GM13977 (cell line): ENCODE results near the gene MOV10.

ENCODE experiments used
- DNase-seq: peaks from one replicate; pipeline ENCODE4 v3.0.0; 2012; ENCODE audit warnings: low spot score
- CTCF ChIP-seq: IDR thresholded peaks from 2 replicates; pipeline ENCODE4 v1.5.1; 2012; ENCODE audit warnings: mild to moderate bottlenecking, control low read depth; ENCODE audit not compliant: insufficient read depth; ENCODE audit errors: extremely low read depth, missing control alignments
- in situ Hi-C: fragments of 300-500 bp; cut with MboI; formaldehyde crosslinking; loops from one replicate; pipeline ENCODE4 v1.12.0; 2022; ENCODE audit warnings: low sequenced_read_pairs, low pct_unique_long_range_greater_than_20kb, mixed read lengths, inconsistent platforms; ENCODE audit not compliant: unreplicated experiment

Gene MOV10

GRCh38 chr1:112643080-112643479 lies 31.4 kb upstream of the MOV10 start:
- in situ Hi-C loops, result no loop called here
- no peak for TF ChIP-seq CTCF
- no peak for DNase-seq

GRCh38 chr1:112646225-112646624 lies 28.2 kb upstream of the MOV10 start:
- no peak for DNase-seq
- in situ Hi-C loops, result no loop called here
- no peak for TF ChIP-seq CTCF

GRCh38 chr1:112651205-112651604 lies 23.3 kb upstream of the MOV10 start:
- no peak for TF ChIP-seq CTCF
- DNase-seq, result no peak
- in situ Hi-C loops, result no loop called here

- in situ Hi-C loops, result no loop called here
- DNase-seq, result no peak
- no peak for TF ChIP-seq CTCF
Observed at GRCh38 chr1:112665857-112666256, 8.6 kb upstream of the MOV10 start.

- no peak for TF ChIP-seq CTCF
- no peak for DNase-seq
- in situ Hi-C loops, result no loop called here
Observed at GRCh38 chr1:112666946-112667345, 7.5 kb upstream of the MOV10 start.

- TF ChIP-seq CTCF, result no peak
- in situ Hi-C loops, result no loop called here
- no peak for DNase-seq
Observed at GRCh38 chr1:112672009-112672408, 2.5 kb upstream of the MOV10 start.

- in situ Hi-C loops, result no loop called here
- DNase-seq, result no peak
- TF ChIP-seq CTCF, result no peak
Observed at GRCh38 chr1:112672842-112673241, 1.6 kb upstream of the MOV10 start.
